Measurements from ENCODE around the gene PCMTD2.
"Not testable (repeated sequence)": the region's sequence is repeated elsewhere in the genome, so short reads cannot be mapped to it uniquely, and the experiment has no call there.

The PCMTD2 gene

DNA sequence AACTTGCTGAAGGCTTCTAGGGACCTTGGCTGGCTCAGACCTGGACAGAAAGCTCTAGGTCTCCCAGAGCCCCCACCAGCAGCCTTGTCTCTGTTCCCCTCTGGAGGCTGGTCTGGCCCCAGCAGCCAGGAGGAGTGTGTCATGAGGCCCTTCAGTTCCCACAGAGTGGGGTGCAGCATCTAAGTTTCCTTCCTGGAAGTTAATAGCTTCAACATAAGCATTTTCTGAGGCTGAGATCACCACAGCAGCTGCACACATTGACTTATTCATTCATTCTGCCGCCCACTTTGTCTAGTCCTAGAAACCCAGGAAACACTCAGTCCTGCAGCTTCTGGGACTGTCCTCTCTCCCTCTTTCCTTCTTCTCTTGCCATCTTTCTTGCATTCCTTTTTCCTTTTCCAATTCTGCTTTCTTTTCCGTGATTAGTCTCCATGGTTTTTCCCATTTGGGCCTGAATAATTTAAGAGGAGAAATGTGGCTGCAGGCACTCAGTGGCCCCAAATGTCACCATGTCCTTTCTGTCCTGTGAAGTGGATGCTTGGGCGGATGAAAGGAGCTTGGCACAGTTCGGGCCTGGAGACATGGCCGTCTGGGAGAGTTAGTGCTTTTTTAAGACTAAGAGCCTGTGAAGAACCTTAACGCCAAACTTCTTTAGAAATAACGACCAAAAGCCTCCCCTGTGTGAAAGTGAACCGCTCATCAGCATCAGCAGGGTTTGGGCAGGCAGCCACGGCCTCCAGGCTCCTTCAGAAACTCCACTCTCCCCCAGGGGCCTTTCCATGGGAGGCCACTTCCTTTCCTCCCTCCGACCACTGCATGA, 31.0 kb upstream of the PCMTD2 start:
- peak in 2 of 4 experiments; percentile 4 to 11 for DNase-seq

DNA sequence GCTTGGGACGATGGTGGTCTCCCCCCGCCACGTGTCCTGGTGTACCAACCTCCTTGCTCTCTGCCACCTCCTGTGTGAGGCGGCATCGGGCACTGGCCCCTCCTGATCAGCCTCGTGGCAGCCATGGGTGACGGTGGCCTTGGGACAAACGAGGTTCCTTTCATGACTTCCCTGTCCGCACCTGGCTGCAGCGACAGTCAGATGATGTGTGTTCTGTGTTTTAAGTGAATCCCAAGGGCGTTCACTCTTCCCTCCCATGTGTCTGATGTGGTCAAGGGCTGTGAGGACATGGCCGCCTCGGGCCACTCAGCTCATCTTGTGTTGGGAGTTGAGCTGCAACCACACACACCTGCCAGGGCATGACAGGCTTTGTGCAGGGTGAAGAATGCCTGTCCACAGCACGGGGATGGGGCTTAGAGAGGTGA, 30.4 kb upstream of the PCMTD2 start:
- no peak for DNase-seq

DNA sequence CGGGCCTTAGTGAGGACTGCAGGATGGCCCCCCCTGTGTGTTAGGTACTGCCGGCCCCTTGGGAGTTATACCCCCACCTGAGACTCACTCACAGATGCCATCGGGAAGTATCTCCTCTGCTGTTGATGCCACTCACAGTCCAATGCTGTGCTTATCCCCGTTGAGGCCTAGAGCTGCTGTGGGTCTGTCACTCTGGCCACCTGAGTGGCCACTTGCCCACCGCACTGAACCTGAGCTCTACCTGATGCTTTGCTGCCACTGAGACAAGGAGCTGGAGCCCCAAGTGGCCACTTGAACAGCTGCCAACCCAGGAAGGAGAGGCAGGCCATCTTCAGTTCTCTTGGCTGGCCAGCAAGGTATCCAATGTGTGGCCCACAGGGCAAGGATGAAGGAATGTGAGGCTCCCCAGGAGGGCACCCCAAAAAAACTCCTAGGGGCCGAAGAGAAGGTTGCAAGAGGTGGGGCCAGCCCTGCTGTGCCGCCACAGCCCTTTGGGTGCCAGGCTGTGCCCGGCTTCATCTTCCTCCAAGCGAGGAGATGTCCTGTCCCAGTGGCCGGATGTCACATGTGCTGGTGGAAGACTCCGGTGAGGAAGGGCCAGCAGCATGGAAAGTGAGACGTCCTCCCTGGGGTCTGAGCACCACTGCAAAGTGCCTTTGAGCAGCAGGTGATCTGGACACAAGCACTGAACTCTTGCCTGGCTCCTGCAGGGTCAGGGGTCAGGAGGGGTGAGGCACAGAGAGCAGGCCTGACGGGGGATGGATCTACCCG, 29.5 kb upstream of the PCMTD2 start:
- DNase-seq: no peak

DNA sequence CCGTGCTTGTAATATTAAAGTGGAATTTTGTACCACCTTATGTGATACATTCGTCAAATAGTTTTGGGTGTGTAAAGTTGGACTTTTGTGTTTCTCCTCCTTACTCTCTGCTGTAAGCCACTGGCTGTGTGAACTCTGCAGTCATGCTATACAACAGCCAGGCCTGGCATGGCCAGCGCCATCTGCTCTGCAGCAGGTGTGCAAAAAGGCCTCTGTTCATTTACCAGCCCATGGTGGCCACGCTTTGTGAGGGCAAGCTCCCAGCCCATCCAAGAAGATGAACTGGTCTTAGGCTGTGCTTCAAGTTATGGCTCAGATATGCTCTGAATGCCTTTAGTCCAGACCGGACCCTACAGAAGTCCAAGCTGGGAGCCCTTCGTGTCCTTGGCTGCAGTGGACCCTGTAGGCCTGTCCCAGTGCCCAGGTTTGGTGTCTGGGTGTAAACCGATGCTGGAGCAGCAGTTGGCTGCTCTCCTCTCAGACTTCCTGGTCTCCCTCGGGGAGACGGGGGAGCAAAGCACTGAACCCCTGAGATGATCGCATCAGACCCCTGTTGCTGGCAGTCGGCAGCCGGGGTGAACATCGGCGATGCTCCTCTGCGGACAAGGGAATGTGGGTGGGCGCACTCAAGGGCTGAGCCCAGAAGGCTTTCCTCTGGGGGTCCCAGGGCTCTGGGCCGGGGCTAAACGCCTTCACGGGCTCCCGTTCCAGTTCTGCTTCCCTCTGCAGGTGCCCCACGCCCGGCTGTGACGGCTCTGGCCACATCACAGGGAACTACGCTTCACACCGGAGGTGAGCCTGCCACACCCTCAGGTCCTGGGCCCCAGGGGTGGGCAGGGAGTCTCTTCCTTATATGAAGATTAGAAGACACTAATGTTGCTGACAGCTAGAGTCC, 28.6 kb upstream of the PCMTD2 start:
- DNase-seq: no peak

DNA sequence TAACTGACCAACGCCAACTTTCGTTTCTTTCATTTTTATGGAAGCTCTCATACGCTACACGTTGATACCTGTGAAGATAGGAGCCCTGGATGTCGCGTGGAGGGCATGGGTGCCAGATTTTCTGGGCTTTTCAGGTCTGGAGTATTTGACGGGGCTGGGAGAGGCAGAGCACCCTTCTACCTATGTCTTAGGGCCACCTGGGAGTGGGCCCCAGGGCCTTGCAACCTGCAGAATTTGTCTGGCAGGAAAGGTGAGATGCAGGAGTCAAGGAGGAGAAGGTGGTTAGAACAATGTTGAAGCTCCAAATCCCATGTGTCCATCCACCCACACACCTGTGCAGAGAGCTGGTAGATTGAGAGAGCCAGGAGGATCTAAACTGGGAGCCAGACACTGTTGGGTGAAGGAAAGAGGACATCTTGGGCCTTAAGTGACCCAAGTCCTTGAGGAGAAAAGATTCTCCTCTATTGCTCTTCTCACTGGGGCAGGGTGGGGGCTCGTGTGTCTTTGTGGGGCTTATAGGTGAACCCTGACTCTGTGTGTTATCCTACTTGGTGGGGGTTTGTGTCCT, 27.4 kb upstream of the PCMTD2 start:
- no peak for DNase-seq

DNA sequence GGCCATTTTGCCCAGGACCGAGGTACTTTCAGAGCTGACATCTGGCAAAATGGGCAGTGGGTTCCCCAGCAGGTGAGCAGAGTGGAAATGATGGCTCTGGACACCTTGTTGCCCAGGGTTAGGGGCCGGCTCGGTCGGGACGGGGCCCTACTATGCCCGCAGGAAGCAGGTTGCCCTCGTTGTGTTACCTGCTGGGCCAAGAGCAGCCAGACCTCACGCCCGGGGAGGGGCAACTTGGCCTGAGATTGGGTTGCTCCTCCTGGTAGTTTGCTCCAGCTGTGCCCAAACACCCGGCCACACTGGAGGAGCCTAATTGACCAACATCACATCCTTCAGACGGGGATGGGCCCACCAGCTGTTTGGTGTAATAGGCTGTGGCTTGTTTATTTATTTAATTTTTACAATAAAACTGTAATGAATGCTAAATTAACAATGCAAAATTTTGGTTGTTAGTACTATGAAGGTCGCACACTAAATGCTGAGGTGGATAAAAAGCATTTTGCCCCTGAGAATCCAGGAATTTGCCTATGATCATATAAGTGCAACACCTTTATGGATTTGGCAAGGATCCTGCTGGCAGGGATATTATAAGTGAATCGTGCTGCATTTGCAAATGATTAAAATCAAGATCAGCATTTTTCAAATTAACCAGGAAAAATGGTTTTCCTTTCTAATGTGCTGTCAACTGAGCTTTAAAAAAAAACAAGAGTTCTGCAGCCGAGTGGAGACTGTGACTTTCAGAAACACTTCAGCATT, 26.6 kb upstream of the PCMTD2 start:
- no peak for DNase-seq

DNA sequence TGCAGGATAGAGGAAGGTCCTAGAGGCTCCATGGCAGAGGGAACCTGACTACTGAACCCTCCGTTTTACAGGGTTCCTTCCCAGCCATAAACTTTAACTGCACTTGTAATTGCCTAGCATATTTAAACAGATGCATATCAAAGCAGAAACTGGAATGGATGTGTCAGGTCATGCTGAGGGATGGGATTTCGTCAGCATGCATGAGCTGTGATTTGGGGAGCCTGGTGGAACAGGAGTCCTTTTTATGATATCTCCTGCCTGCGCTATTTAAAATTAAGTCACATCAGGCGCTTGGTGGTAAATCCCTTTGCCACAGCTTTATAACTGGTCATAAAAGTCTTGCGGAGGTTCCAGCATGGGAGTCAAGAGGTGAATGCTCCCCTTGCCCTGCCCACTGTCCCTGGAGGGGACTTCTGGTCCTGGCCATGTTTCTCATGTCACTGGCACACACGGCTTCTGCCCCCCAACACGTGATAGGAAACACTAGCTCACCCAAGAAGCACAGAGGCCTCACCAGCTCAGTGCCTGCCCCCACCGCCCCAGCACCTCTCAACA, 26.0 kb upstream of the PCMTD2 start:
- no peak for DNase-seq

DNA sequence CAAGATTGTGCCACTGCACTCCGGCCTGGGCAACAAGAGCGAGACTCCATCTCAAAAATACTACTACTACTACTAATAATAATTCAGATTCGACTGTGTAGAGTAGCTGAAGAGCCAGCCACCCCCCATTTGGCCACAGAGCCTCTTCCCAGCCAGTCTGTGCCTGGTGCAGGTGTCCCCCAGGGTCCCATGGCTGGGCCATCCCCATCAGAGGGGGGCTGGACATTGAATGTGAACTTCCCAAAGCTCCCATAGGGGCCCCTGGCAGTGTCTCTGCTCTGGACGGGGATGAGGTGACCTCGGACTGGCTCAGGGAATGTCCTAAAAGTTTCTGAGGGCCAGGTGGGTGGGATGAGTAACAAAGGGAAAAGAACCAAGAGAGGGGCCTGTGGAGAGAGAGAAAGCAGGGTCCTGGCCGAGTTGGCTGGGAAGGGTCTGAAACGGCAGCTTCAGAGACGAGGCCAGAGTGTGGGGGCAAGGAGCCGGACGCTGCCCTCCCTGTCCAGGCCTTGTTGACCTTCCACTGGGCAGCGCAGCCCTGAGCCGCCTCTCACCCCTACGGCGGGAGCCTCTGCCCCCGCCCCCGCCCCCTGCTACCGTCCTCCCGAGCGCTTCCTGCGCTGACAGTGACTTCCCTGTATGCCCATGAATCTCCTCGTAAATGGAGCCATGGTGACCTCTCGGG, 24.9 kb upstream of the PCMTD2 start:
- no peak for DNase-seq

DNA sequence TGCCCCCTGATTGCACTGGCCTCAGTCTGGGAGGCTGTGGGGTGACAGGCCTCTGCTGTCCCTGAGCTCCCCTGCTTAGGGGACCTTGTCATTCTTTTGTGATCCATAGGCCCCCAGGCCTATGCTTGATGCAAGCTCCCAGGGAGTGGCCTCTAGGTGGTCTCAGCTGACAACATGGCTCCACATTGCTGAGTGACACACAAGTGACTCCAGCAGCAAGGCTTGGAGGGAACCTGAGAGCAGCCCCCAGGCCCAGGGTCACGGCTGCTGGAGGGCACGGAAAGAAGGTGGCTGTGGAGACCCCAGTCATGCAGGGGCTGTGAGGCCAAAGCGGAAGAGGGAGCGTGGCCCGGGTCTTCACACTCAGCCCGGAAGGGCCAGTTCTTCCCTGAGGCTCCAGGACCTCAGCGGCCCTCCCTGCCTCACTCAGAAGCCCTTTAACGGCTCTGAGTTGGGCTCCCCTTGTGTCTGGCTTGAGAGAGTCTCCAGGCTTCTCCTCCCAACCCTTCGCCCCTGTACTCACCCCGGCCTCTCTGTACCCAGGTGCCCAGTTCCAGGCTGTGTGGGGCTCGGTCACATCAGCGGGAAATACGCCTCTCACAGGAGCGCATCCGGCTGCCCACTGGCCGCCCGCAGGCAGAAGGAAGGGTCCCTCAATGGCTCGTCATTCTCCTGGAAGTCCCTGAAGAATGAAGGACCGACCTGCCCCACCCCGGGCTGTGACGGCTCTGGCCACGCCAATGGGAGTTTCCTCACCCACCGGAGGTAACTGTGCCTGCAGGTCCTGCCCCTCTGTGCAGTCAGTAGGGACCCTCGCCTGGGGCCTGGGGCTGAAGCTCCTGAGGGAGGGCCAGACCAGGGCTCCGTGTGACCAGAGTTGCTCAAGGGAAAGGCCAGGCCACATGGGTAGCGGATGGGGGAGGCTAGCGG, 23.7 kb upstream of the PCMTD2 start:
- DNase-seq: no peak

DNA sequence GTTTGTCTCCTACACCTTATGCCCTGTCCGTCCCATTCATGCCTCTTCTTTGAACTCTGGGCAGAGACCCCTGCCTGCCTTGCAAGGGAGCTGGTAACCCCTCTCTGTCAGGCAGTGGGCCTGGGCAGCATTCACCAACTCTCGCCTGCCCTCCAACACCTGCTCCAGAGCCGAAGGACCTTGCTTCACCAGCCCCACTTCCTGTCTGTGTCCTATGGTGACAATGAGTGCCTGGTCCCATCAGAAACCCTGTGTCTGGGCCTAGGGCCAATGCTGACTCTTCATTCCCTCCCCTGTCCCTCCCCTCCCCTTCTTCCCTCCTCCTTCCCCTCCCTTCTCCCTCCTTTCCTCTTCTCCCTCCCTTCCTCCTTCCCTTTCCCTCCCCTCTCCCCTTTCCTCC, 22.8 kb upstream of the PCMTD2 start:
- no peak for DNase-seq

DNA sequence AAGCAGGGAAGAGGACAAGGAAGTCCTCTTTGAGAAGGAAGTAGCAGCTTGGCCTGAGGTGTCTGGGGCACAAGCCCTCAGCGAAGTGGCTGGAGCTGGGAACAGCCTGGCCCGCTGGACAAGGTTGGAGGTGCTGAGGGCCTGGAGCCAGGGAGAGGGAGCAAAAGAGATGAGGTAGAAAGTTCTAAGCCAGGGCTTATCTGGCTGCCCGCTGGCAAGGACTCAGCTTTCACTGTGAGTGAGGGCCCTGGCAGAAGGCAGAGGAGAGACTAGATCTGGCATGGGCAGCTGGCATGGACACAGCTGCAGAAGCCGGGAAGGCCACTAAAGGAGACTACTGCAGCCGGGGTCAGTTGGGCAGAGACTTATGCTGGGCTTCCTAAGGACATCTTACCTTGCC, 21.8 kb upstream of the PCMTD2 start:
- no peak for DNase-seq

DNA sequence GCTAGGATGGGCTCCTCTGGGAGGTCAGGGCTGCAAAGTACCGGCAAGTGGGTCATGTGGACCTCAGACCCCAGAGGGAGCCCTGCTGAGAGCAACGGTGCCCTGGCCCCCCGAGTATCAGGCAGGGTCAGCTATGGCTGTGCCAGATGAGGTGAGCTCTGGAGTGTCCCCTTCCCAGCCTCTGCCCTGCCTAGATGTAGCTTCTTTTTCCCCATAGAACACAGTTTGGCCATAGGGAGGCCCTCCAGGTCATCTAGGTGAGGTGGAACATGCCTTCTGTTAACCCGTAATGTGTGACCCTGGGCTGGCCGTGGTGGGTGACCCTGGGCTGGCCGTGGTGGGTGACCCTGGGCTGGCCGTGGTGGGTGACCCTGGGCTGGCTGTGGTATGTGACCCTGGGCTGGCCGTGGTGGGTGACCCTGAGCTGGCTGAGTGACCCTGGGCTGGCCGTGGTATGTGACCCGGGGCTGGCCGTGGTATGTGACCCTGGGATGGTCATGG, 21.2 kb upstream of the PCMTD2 start:
- no peak for DNase-seq

DNA sequence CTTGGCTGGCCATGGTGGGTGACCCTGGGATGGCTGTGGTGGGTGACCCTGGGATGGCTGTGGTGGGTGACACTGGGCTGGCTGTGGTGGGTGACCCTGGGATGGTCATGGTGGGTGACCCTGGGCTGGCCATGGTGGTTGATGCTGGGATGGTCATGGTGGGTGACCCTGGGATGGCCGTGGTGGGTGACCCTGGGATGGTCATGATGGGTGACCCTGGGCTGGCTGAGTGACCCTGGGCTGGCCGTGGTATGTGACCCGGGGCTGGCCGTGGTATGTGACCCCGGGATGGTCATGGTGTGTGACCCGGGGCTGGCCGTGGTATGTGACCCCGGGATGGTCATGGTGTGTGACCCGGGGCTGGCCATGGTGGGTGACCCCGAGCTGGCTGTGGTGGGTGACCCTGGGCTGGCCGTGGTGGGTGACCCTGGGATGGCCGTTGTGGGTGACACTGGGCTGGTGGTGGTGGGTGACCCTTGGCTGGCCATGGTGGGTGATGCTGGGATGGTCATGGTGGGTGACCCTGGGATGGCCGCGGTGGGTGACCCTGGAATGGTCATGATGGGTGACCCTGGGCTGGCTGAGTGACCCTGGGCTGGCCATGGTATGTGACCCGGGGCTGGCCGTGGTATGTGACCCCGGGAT, 20.5 kb upstream of the PCMTD2 start:
- not testable (repeated sequence) for DNase-seq

DNA sequence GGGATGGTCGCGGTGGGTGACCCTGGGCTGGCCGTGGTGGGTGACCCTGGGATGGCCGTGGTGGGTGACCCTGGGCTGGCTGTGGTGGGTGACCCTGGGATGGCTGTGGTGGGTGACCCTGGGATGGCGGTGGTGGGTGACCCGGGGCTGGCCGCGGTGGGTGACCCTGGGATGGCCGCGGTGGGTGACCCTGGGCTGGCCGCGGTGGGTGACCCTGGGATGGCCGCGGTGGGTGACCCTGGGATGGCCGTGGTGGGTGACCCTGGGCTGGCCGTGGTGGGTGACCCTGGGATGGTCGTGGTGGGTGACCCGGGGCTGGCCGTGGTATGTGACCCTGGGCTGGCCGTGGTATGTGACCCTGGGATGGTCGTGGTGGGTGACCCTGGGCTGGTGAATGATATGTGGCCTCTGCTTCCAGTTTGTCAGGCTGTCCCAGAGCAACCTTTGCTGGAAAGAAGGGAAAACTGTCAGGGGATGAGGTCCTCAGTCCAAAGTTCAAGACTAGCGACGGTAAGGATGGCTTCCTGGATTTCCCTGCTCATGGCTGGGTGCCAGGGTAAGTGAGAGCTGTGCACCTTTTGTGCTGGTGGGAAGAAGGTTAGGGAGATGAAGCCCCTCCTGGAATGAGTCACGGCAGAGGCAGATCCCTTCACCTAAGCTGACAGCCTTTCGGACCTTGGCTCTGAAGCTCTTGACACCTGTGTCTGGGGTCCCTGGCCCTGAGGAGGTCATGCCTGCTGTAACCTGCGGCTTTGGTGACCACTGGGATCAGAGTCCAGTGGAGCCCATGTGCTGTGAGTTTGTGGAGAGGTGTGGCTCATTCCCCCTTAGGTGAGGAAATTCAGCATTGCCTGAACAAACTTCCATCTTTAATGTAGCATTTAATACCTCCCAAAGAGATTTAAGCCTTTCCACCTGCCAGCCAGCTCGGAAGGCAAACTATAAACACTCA, 19.1 kb upstream of the PCMTD2 start:
- no peak for DNase-seq

DNA sequence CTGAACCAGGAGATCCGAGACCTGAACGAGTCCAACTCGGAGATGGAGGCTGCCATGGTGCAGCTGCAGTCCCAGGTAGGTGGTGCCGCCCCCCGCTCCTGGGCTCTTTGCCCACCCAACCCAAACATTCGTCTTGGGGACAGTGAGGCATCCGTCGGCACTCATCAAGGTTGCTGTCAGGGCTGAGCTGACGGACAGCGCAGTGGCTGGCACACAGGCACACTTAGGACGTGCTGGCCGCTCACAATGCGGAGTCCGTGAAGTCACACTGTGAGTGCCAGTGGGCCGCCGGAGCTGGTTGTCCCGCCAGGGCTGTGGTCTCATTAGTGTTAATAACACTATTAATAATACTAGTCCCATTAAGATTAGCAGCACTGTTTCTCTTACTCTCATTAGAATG, 18.2 kb upstream of the PCMTD2 start:
- no peak for DNase-seq

DNA sequence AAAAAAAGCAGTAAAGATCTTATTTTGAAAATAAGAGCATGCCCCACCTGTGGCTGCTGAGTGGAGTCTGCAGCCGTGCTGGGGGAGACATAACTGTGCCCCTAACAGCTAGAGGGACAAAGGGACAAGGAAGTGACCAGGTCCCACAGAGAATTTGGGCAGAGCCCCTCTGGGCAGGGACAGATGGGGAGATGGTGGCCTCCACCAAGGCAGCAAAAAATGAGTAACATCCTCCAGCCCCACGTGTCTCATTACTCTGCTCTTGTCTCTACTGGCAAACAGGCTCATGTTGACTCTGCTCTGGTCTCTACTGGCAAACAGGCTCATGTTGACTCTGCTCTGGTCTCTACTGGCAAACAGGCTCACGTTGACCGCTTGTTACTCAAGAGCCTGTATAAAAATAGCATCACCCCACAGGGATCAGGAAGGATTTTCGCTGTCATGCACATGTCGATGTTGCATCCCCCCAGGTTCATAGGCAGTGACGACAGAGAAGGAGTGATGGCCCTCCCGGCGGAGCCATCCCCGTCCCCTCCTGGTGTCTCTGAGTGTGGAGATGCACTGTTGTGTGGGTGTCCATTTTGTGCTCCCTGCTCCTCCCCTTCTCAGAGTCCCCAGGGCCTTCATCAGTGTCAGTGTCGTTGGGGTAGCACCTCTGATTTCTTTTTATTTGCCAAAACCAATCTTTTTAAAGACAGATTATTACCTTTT, 17.3 kb upstream of the PCMTD2 start:
- DNase-seq: no peak

DNA sequence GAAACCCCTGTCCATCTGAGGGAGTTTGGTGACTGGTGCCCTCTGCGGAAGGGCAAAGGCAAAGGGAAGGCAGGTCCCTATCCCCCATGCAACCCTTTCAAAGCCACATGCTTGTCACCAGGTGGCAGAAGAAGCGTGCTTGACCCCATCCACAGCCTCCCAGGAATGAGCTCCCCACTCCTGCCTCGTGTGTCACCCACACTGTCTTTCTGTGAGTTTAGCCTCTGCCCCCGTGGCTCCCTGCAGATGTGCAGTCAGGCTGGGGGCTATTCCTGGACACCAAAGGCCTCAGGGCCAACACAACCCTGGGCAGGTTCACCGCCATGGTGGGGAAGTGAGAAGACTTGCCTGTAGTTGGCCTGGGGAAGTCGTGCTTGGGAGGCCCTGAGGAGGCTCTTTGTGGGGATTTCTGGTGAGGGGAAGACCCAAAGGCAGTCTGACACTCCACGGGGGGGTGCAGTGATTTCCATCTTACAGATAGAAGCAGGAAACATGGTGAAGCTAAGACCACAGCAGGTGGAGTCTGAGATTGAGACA, 16.6 kb upstream of the PCMTD2 start:
- no peak for DNase-seq

Measured in suppressor macrophage (primary cell).